GM12801 (cell line): ENCODE data around the gene RASGRF1.

Experiments
- TF ChIP-seq, protein P1 (sequence below): IDR thresholded peaks from one replicate; pipeline ENCODE4 v1.5.1; 2011; ENCODE audit warnings: control low read depth; ENCODE audit not compliant: insufficient read length; ENCODE audit errors: extremely low read depth

Gene RASGRF1

DNA sequence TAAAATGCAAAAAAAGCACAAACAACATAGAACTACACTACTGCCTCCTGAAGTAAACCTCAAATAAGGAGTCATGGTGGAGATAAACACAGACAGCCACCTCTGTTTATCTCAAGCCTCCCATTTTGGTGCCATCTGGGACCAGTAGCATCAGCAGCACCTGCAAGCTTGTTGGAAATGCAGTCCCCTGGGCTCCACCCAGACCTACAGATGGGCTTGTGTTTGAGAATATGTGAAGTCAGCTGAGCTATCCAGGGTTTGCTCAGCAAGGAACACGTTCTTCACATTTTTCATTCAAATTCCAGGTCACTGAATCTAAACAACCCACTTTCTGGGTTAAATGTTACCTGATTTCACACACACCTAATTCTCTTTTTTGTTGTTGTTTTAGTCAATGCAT lies 45.5 kb downstream of the RASGRF1 start:
- TF ChIP-seq, protein P1, sequence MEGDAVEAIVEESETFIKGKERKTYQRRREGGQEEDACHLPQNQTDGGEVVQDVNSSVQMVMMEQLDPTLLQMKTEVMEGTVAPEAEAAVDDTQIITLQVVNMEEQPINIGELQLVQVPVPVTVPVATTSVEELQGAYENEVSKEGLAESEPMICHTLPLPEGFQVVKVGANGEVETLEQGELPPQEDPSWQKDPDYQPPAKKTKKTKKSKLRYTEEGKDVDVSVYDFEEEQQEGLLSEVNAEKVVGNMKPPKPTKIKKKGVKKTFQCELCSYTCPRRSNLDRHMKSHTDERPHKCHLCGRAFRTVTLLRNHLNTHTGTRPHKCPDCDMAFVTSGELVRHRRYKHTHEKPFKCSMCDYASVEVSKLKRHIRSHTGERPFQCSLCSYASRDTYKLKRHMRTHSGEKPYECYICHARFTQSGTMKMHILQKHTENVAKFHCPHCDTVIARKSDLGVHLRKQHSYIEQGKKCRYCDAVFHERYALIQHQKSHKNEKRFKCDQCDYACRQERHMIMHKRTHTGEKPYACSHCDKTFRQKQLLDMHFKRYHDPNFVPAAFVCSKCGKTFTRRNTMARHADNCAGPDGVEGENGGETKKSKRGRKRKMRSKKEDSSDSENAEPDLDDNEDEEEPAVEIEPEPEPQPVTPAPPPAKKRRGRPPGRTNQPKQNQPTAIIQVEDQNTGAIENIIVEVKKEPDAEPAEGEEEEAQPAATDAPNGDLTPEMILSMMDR: no peak

DNA sequence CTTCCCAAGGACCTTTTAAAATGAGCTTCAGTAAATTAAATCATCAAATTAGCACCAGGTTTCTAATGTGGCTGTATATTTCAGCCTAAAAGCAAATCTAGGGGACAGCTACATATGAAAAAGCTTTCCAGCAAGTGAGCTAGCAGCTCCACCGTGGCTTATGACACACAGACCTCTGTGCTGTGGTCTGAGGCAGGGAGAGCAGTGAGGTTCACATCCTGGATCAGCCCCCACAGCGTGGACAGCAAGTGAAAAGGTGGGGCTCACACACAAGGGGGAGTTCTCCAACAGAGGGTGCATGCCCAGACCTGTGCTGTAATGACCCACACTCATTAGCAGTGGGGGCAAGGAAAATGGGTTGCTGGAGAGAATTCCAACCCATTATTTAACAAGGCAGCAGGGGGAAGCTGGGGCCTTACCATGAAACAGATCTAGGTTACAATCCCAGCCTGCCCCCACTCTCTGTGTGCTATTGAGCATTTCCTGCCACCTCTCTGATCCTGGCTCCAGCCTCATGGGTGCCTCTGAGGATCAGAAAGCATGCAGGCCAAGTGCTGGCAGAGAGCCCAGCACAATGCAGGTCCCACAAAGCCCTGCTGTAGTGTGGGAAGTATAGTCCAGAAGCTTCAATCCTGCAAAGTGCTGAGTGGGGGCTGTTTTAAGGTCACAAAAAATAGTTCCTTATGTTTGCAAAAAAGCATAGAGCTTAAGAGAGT lies 48.2 kb downstream of the RASGRF1 start:
- TF ChIP-seq, protein P1: no peak

DNA sequence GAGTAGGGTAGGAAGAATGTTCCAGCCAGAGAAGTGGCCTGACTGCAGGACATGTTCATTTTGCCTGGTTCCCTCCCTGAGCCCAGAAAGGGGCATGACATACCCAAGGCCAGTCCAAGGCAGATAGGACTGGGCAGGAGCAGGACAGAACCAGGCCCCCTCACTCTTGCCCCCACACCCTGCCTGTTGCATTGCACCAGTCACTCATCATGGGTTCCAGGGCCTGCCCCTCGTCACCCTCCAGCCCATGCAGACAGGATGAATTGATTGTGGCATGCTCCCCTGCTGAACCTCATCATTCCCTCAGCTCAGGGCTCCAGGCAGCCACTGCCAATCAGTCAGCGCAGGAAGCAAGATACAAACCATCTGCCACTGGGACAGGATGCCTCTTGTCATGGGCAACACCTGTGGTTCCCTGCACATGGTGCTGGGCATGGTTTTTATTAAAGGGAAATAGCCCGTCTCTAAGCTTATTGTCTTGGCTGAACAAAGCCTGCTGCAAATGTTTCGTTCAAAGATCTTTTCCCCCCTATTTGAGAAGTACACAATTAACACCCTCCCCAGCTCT lies 48.9 kb downstream of the RASGRF1 start:
- TF ChIP-seq, protein P1: no peak

DNA sequence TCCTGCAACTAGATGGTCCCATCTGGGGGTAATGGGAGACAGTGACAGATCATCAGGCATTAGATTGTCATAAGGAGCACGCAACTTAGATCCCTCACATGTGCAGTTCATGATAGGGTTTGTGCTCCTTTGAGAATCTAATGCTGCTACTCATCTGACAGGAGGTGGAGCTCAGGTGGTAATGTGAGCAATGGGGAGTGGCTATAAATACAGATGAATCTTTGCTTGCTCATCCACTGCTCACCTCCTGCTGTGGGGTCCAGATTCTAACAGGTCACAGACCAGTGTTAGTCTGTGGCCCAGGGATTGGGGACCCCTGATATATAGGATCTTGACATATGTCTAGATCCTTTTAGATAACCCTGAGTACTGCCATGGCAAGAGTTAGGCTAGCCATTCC lies 52.7 kb downstream of the RASGRF1 start:
- TF ChIP-seq, protein P1: no peak

DNA sequence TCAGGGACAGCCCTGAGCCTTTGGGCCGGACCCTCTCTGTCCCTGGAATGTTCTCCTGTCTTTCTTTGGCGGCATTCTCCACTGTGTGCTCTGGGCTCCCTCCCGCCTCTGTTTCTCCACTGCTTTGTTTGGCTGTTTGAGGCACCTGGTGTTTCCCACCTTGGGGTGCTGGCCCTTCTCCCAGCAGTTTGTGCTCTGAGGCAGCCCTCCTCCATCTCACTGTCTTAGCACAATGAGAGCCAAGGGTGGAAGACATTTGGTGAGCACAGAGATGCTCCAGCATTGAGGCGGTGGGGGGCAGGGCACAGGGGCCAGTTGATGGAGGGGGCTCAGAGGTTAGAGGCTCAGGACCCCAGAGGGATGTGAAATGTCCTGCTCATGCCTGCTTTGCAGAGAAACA lies 54.3 kb downstream of the RASGRF1 start:
- TF ChIP-seq, protein P1: no peak

DNA sequence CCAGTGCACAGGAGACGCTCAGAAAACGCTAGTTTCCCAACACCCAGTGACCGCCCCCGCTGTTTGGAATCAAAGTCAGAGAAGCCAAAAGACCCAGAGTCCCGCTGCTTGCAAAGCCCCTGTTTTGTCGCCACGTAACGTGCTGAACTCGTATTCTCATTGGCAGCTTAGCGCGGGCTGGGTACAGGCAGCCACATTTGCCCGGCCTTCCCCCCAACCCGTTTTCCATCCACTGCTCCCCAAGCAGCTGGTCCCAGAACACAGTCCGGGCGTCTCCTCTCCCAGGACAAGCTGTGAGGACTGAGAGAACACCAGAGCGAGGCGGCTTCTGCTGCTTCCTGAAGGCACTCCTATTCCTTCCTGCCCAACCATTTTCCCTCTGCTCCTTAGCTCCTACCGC lies 54.8 kb downstream of the RASGRF1 start:
- TF ChIP-seq, protein P1: no peak

DNA sequence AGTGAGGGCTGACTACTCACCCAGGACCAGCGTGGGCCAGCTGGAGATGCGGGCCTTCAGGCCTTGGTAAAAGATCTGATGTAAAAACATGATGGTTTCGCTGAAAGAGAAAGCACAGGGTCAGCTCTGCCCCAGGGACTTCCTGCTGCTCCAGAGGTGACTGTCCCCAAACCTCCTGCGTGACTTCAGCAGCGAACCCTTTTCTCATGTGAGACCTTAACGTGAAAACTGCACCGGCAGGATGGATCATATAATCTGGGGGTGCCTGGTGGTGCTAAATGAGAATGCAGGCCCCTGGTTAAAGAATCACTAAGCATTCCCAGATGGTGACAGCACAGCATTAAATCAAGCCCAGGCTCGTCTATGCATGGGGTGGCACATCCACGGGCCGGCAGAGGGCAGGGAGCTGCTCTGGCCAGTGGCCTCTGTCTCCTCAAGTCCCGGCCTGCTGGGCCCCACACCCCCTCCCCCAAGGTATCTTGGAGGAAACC lies 55.4 kb downstream of the RASGRF1 start:
- TF ChIP-seq, protein P1: no peak
